Measurements from ENCODE around the gene IL10.

The IL10 gene

DNA sequence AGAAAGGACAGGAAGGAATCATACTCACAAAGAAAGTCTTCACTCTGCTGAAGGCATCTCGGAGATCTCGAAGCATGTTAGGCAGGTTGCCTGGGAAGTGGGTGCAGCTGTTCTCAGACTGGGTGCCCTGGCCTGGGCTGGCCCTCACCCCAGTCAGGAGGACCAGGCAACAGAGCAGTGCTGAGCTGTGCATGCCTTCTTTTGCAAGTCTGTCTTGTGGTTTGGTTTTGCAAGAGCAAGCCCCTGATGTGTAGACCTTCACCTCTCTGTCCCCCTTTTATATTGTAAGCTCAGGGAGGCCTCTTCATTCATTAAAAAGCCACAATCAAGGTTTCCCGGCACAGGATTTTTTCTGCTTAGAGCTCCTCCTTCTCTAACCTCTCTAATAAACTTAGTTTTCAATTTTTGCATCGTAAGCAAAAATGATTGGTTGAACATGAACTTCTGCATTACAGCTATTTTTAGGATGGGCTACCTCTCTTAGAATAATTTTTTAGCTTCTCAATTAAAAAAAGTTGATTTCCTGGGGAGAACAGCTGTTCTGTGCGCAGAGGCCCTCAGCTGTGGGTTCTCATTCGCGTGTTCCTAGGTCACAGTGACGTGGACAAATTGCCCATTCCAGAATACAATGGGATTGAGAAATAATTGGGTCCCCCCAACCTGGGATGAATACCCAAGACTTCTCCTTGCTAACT is at the start of gene IL10:
Gene IL10 (minus strand): TSS at position 252 of the 695 bp plus-strand sequence. CDS start 59 bp downstream, at position 193.
- no peak within 1 kb of the TSS for H3K9ac ChIP-seq (ENCODE audit: low read length in 2 of 2)
- H3K27ac ChIP-seq (ENCODE audit: low read length) = no peak within 1 kb of the TSS
- H3K27me3 ChIP-seq (ENCODE audit: control insufficient read depth in 1 of 2, insufficient read depth in 2 of 2, low read length in 2 of 2) = peaks cover 0 to 5% of the 10 kb centered on the region in 2 donors
- no peaks in the 10 kb centered on the region for H3K4me1 ChIP-seq (ENCODE audit: control insufficient read depth, insufficient read depth, low read length)
- H3K9me3 ChIP-seq (ENCODE audit: control insufficient read depth in 2 of 2, low read length in 2 of 2) = no peaks in the 10 kb centered on the region
- no peak within 1 kb of the TSS for H3K4me3 ChIP-seq (ENCODE audit: low read length in 2 of 2)
- no peaks in the 10 kb centered on the region for H3K36me3 ChIP-seq (ENCODE audit: control insufficient read depth in 2 of 2, insufficient read depth in 2 of 2, low read length in 2 of 2)

DNA sequence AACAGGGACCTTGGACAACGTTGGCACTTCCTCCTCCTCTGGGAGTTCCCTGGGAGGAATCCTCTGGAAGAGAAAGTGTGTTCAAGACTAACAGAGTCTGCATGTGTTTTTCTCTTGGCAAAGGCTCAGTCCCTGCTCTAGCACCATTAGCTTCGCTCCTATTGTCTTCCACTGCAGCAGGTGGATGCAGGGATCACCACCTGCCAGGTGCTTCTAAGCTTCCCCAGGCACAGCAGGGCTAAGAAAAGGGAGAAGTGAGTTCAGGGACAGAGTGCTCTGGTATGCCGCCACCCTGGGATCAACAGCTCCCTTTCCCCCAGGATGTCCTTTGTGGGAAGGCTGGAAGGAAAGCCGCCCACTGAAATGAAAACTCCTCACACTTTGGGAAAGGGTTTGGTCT is 49.2 kb upstream of the IL10 start:
- H3K4me3 ChIP-seq (ENCODE audit: low read length in 2 of 2) = no peak overlapping the region
- H3K9me3 ChIP-seq (ENCODE audit: control insufficient read depth in 2 of 2, low read length in 2 of 2) = no peaks in the 10 kb centered on the region
- no peak overlapping the region for H3K27ac ChIP-seq (ENCODE audit: low read length)
- H3K4me1 ChIP-seq (ENCODE audit: control insufficient read depth, insufficient read depth, low read length) = no peaks in the 10 kb centered on the region
- no peaks in the 10 kb centered on the region for H3K36me3 ChIP-seq (ENCODE audit: control insufficient read depth in 2 of 2, insufficient read depth in 2 of 2, low read length in 2 of 2)
- H3K27me3 ChIP-seq (ENCODE audit: control insufficient read depth in 1 of 2, insufficient read depth in 2 of 2, low read length in 2 of 2) = no peaks in the 10 kb centered on the region
- H3K9ac ChIP-seq (ENCODE audit: low read length in 2 of 2) = no peak overlapping the region

DNA sequence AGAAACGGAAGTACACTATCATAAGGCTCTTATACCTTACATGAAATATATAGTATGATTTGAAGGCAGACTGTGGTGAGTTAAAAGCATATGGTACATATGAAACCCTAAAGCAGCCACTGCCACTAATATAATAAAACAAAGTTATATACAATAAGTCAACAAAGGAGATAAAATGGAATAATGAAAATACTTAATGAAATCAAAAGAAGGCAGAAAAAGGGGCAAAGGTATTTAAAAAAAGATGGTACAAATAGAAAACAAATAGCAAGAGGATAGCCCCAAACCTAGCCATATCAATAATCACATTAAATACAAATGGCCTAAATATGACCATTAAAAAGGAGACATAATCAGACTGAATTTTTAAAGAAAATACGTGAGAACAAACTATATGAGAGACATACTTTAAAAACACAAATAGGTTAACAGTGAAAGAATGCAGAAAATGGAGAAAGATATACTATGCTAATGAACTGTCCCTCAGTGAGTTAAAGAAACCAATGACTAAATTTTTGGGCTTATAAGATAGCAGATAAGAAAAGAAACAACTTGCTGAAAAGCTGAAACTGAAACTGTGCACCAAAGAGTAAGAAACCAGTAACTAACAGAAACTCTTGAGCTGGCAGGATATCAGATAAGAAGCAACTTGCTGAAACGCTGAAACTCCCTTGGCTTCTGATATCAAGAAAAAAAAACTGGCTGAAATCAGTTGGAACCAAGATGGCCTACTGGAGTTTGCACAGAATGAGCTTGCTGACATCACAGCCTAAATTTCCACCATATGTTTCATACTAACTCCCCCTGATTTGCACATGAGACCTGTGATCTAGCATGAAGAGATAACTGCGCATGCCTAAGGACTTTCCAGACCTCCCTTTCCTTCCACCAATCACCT is 44.3 kb upstream of the IL10 start:
- H3K9me3 ChIP-seq (ENCODE audit: control insufficient read depth in 2 of 2, low read length in 2 of 2) = peaks cover 0 to 4% of the 10 kb centered on the region in 2 donors
- H3K27ac ChIP-seq (ENCODE audit: low read length) = no peak overlapping the region
- H3K27me3 ChIP-seq (ENCODE audit: control insufficient read depth in 1 of 2, insufficient read depth in 2 of 2, low read length in 2 of 2) = no peaks in the 10 kb centered on the region
- H3K4me3 ChIP-seq (ENCODE audit: low read length in 2 of 2) = no peak overlapping the region
- no peaks in the 10 kb centered on the region for H3K4me1 ChIP-seq (ENCODE audit: control insufficient read depth, insufficient read depth, low read length)
- H3K9ac ChIP-seq (ENCODE audit: low read length in 2 of 2) = no peak overlapping the region
- no peaks in the 10 kb centered on the region for H3K36me3 ChIP-seq (ENCODE audit: control insufficient read depth in 2 of 2, insufficient read depth in 2 of 2, low read length in 2 of 2)

DNA sequence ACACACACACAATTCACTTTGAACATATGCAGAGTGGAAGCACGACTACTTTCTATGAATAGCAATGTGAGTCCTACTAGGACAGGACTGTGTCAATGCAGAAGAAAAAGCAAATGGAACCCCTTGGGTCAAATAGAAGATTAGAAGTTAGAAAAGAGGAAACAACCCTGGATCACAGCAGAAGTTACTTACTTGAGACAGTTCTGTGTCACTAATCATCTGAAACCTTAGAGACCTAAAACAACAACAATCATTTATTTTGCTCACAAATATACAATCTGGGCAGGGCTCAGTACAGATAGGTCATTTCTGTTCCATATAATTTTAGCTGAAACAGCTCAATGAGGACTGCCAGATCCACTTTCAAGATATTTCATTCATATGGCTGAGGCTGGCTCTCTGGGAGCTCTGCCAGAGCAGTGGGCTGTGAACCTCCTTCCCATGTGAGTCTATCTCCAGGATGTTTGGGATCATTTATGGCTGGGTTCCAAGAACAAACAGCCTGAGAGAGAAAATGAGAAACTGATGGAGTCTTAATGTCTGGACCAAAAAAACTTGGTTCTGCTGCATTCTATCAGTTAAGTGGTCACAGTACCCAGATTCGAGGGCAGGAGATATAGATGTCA is 42.5 kb upstream of the IL10 start:
- H3K27ac ChIP-seq (ENCODE audit: low read length) = no peak overlapping the region
- H3K9me3 ChIP-seq (ENCODE audit: control insufficient read depth in 2 of 2, low read length in 2 of 2) = peaks cover 0 to 4% of the 10 kb centered on the region in 2 donors
- no peaks in the 10 kb centered on the region for H3K4me1 ChIP-seq (ENCODE audit: control insufficient read depth, insufficient read depth, low read length)
- no peak overlapping the region for H3K9ac ChIP-seq (ENCODE audit: low read length in 2 of 2)
- no peak overlapping the region for H3K4me3 ChIP-seq (ENCODE audit: low read length in 2 of 2)
- no peaks in the 10 kb centered on the region for H3K27me3 ChIP-seq (ENCODE audit: control insufficient read depth in 1 of 2, insufficient read depth in 2 of 2, low read length in 2 of 2)
- H3K36me3 ChIP-seq (ENCODE audit: control insufficient read depth in 2 of 2, insufficient read depth in 2 of 2, low read length in 2 of 2) = no peaks in the 10 kb centered on the region

DNA sequence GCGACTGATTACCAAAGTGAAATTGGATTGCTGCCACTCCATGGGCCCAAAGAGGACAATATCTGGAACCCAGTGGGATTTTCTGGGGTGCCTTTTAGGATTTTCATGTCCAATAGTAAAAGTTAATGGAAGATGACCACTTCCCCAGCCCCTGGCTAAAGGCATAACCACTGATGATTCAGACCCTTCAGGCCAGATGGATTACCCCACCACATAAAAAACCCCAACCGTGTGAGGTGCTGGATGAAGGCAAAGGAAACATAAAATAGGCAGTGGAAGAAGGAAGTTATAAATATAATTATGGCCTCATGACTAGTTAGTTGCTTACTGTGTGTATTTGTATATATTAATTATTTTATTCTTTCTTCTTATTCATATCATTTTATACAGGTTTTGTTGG is 40.2 kb upstream of the IL10 start:
- peaks cover 0 to 2% of the 10 kb centered on the region in 2 donors for H3K27me3 ChIP-seq (ENCODE audit: control insufficient read depth in 1 of 2, insufficient read depth in 2 of 2, low read length in 2 of 2)
- no peak overlapping the region for H3K9ac ChIP-seq (ENCODE audit: low read length in 2 of 2)
- H3K4me3 ChIP-seq (ENCODE audit: low read length in 2 of 2) = no peak overlapping the region
- H3K9me3 ChIP-seq (ENCODE audit: control insufficient read depth in 2 of 2, low read length in 2 of 2) = peaks cover 0 to 4% of the 10 kb centered on the region in 2 donors
- H3K4me1 ChIP-seq (ENCODE audit: control insufficient read depth, insufficient read depth, low read length) = no peaks in the 10 kb centered on the region
- H3K27ac ChIP-seq (ENCODE audit: low read length) = no peak overlapping the region
- H3K36me3 ChIP-seq (ENCODE audit: control insufficient read depth in 2 of 2, insufficient read depth in 2 of 2, low read length in 2 of 2) = no peaks in the 10 kb centered on the region

DNA sequence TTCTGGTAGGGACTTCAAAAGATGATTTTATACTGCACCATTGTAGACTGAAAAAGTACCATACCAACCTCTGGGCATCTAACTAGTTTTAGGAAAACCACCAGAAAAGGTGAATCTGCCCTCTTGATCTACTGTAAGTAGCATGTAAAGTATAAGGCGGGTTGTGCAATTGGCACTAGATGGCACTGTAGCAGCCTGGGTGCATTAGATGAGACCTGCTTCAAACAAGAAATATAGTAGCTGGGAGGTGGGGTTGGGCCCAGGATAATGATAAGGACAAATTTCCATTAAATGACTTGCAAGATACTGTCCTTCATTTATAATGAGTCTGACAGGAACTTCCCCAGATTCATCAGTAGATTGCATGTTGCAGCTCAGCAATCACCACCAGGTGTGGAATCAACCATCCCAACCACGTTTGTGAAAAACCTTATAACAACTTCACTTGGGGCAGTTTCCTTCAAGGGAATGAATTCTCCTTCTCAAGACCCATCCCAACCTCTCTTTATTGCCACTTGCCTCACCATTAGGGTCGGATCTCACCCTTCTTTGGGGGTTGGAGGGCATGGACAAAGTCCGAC is 37.3 kb upstream of the IL10 start:
- H3K36me3 ChIP-seq (ENCODE audit: control insufficient read depth in 2 of 2, insufficient read depth in 2 of 2, low read length in 2 of 2) = no peaks in the 10 kb centered on the region
- no peak overlapping the region for H3K4me3 ChIP-seq (ENCODE audit: low read length in 2 of 2)
- peaks cover 0 to 4% of the 10 kb centered on the region in 2 donors for H3K9me3 ChIP-seq (ENCODE audit: control insufficient read depth in 2 of 2, low read length in 2 of 2)
- H3K4me1 ChIP-seq (ENCODE audit: control insufficient read depth, insufficient read depth, low read length) = no peaks in the 10 kb centered on the region
- no peak overlapping the region for H3K9ac ChIP-seq (ENCODE audit: low read length in 2 of 2)
- no peak overlapping the region for H3K27ac ChIP-seq (ENCODE audit: low read length)
- H3K27me3 ChIP-seq (ENCODE audit: control insufficient read depth in 1 of 2, insufficient read depth in 2 of 2, low read length in 2 of 2) = peaks cover 0 to 2% of the 10 kb centered on the region in 2 donors

DNA sequence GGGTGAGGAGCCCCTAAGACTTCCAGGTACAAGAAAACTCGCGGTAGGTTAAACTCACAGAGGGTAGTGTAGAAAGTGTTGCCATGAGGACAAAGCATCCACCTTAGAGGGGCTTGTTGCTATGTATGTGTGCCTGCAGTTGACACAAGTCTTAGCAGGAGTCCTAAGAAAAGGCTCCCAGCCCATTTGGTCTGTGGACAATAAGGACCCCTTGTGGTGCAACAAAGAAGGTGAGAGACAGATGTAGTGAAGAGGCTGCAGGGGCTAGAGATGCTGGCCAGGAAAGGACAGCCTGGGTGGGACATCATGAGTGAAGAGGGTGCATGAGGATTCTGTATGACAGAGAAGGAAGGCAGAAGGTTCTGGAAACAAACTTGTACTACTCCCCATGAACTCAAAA is 36.3 kb upstream of the IL10 start:
- Histone ChIP-seq H3K27ac (ENCODE audit: low read length) (no peak overlapping the region), H3K9me3 (ENCODE audit: control insufficient read depth in 2 of 2, low read length in 2 of 2) (peaks cover 0 to 4% of the 10 kb centered on the region in 2 donors), H3K4me3 (ENCODE audit: low read length in 2 of 2) (no peak overlapping the region), H3K36me3 (ENCODE audit: control insufficient read depth in 2 of 2, insufficient read depth in 2 of 2, low read length in 2 of 2) (no peaks in the 10 kb centered on the region), H3K9ac (ENCODE audit: low read length in 2 of 2) (no peak overlapping the region), H3K4me1 (ENCODE audit: control insufficient read depth, insufficient read depth, low read length) (no peaks in the 10 kb centered on the region), H3K27me3 (ENCODE audit: control insufficient read depth in 1 of 2, insufficient read depth in 2 of 2, low read length in 2 of 2) (peaks cover 0 to 2% of the 10 kb centered on the region in 2 donors)

DNA sequence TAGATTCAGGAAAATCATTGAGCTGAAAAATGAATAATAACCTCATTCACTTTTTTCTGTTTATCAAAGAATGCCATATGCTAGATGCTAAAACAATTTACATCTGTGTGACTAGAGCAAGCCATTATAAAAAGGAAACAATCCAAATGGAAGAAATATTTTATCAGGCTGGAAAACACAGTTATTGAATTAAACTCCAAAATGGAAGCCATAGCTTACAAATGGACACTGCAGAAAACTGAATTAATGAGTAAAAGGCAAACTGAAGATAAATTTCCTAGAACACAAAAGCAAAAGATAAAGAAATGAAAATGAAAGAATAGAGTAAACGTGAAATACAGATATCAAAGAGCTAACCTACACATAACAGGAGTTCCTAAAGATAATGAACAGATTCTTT is 33.1 kb upstream of the IL10 start:
- Histone ChIP-seq H3K9me3 (ENCODE audit: control insufficient read depth in 2 of 2, low read length in 2 of 2) (no peaks in the 10 kb centered on the region), H3K27me3 (ENCODE audit: control insufficient read depth in 1 of 2, insufficient read depth in 2 of 2, low read length in 2 of 2) (peaks cover 0 to 2% of the 10 kb centered on the region in 2 donors), H3K4me3 (ENCODE audit: low read length in 2 of 2) (no peak overlapping the region), H3K27ac (ENCODE audit: low read length) (no peak overlapping the region), H3K9ac (ENCODE audit: low read length in 2 of 2) (no peak overlapping the region), H3K36me3 (ENCODE audit: control insufficient read depth in 2 of 2, insufficient read depth in 2 of 2, low read length in 2 of 2) (no peaks in the 10 kb centered on the region), H3K4me1 (ENCODE audit: control insufficient read depth, insufficient read depth, low read length) (no peaks in the 10 kb centered on the region)

DNA sequence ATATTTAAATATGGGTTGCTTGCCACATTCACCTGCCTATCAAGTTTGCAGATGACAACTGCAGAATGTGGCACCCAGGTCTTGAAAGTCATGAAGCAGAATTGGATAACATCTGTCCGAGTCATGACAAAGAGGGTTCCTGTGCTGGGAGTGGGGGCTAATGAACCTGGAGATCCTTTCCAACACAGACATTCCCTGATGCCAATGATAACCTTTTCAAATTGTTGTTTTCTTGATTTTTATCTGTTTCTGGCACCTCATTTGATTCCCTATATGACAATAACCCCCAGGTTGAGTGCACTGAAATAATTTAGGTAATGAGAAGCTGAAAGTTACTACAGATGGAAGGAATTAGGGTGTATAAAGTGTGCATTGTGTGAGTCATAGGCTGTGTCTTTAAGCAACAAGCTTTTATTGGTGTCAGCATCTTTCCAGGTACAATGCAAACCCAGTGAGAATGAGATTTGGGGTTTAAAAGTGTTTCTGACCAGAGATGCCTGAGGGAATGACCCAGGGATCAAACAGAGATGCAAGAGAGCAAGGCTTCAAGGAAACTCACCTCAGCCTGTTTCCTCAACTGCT is 32.0 kb upstream of the IL10 start:
- no peaks in the 10 kb centered on the region for H3K4me1 ChIP-seq (ENCODE audit: control insufficient read depth, insufficient read depth, low read length)
- H3K9ac ChIP-seq (ENCODE audit: low read length in 2 of 2) = no peak overlapping the region
- peaks cover 0 to 3% of the 10 kb centered on the region in 2 donors for H3K27me3 ChIP-seq (ENCODE audit: control insufficient read depth in 1 of 2, insufficient read depth in 2 of 2, low read length in 2 of 2)
- no peaks in the 10 kb centered on the region for H3K36me3 ChIP-seq (ENCODE audit: control insufficient read depth in 2 of 2, insufficient read depth in 2 of 2, low read length in 2 of 2)
- H3K4me3 ChIP-seq (ENCODE audit: low read length in 2 of 2) = no peak overlapping the region
- H3K9me3 ChIP-seq (ENCODE audit: control insufficient read depth in 2 of 2, low read length in 2 of 2) = no peaks in the 10 kb centered on the region
- no peak overlapping the region for H3K27ac ChIP-seq (ENCODE audit: low read length)

DNA sequence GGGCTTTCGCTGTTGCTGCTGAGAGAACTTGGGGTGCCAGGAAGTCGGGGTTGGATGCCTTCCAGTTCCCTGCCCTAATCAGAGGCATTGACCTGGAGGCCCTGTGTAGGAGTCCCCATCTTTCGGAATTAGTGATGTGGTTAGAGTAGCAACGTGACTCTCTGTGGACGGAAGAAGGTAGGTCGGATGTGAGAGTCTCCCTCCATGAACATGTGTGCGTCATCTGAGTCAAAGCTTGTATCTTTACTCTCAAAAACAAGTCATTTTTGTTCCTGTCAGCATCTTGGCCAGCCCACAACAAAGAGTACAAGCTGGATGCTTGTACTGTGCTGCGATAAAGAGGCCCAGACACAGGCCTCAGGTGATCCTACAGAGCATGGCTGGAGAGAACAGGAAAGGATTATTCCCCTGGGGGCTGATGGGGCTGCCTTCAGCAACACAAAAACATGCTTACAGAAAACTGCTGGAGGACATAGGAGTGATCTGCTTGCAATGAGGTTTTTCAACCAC is 31.0 kb upstream of the IL10 start:
- H3K4me1 ChIP-seq (ENCODE audit: control insufficient read depth, insufficient read depth, low read length) = no peaks in the 10 kb centered on the region
- H3K4me3 ChIP-seq (ENCODE audit: low read length in 2 of 2) = no peak overlapping the region
- H3K36me3 ChIP-seq (ENCODE audit: control insufficient read depth in 2 of 2, insufficient read depth in 2 of 2, low read length in 2 of 2) = no peaks in the 10 kb centered on the region
- no peak overlapping the region for H3K9ac ChIP-seq (ENCODE audit: low read length in 2 of 2)
- H3K27me3 ChIP-seq (ENCODE audit: control insufficient read depth in 1 of 2, insufficient read depth in 2 of 2, low read length in 2 of 2) = peaks cover 2 to 5% of the 10 kb centered on the region in 2 donors
- no peaks in the 10 kb centered on the region for H3K9me3 ChIP-seq (ENCODE audit: control insufficient read depth in 2 of 2, low read length in 2 of 2)
- H3K27ac ChIP-seq (ENCODE audit: low read length) = no peak overlapping the region
